K562 (cell line): Measurements from ENCODE around the gene MAP2K4.

Experiments
- BACH1 ChIP-seq: fragments of 200-800 bp; sonication (Bioruptor generic); IDR thresholded peaks from 2 replicates; pipeline ENCODE4 v1.6.1; 2016; ENCODE audit warnings: missing genetic modification characterization, missing compliant biosample characterization
- CC2D1A ChIP-seq: fragments of 450-650 bp; IDR thresholded peaks from 2 replicates; pipeline ENCODE4 v1.6.1; 2017; ENCODE audit warnings: mild to moderate bottlenecking
- CTCF ChIP-seq, 3 experiments: IDR thresholded peaks in 2 of 3; conservative IDR thresholded peaks in 1 of 3; 2 replicates each; pipeline ENCODE4 v1.5.1; 2011 to 2012; ENCODE audit warnings: low read length in 3 of 3, mild to moderate bottlenecking in 3 of 3, control low read depth in 2 of 3, improper control_type of control experiment in 1 of 3, inconsistent platforms in 1 of 3, low read depth in 1 of 3, mixed read lengths in 1 of 3, moderate library complexity in 1 of 3; ENCODE audit not compliant: insufficient read depth in 2 of 3
- MECOM ChIP-seq: fragments of 250-450 bp; sonication (Bioruptor Pico); IDR thresholded peaks from 2 replicates; pipeline ENCODE4 v1.8.0; 2022; ENCODE audit warnings: inconsistent platforms
- MNT ChIP-seq, 2 experiments: fragments of 450-650 bp; conservative IDR thresholded peaks; 2 replicates each; pipeline ENCODE4 v1.6.1; 2017; ENCODE audit warnings: mild to moderate bottlenecking in 2 of 2, moderate library complexity in 2 of 2
- MYBL2 ChIP-seq, 2 experiments: fragments of 450-650 bp in 1 of 2; sonication (generic) in 1 of 2; formaldehyde crosslinking in 1 of 2; IDR thresholded peaks; 2 replicates each; pipeline versions ENCODE4 v1.6.1 to v1.8.1; 2017 to 2022; ENCODE audit warnings: borderline replicate concordance in 1 of 2, inconsistent platforms in 1 of 2, low read depth in 1 of 2, mild to moderate bottlenecking in 1 of 2, missing genetic modification reagents in 1 of 2, moderate library complexity in 1 of 2
- RAD21 ChIP-seq, 2 experiments: fragments of 250-450 bp in 1 of 2; fragments of 450-650 bp in 1 of 2; sonication (Bioruptor Pico) in 1 of 2; formaldehyde crosslinking in 1 of 2; IDR thresholded peaks in 1 of 2; conservative IDR thresholded peaks in 1 of 2; 2 replicates each; pipeline versions ENCODE4 v1.4.0 to v1.8.0; 2020 to 2022; ENCODE audit warnings: mild to moderate bottlenecking in 2 of 2, moderate library complexity in 1 of 2
- RNF2 ChIP-seq: sonication (generic); IDR thresholded peaks from 2 replicates; pipeline ENCODE4 v1.6.1; 2016
- SFPQ ChIP-seq: fragments of 200-400 bp; formaldehyde crosslinking; IDR thresholded peaks from 2 replicates; pipeline ENCODE4 v1.6.1; 2017; ENCODE audit warnings: mild to moderate bottlenecking, low read depth, low read length, moderate library complexity
- SIN3A ChIP-seq, 2 experiments: fragments of 150-350 bp in 1 of 2; IDR thresholded peaks; 2 replicates each; pipeline ENCODE4 v1.6.1; 2011 to 2016; ENCODE audit warnings: borderline replicate concordance in 2 of 2, low read depth in 2 of 2, low read length in 2 of 2, mild to moderate bottlenecking in 2 of 2, moderate library complexity in 2 of 2; ENCODE audit not compliant: control insufficient read depth in 1 of 2
- ZNF354B ChIP-seq: fragments of 250-450 bp; sonication (Bioruptor Pico); IDR thresholded peaks from 2 replicates; pipeline ENCODE4 v1.4.0; 2020

- TF ChIP-seq MYBL2 (IDR thresholded peaks at IDR 0.05; ENCODE audit: low read depth) = no peak
- TF ChIP-seq MYBL2 (CRISPR knock-in tag; IDR thresholded peaks at IDR 0.05; ENCODE audit: borderline replicate concordance) = no peak
- TF ChIP-seq BACH1 (tag) = no peak
- TF ChIP-seq RAD21 (CRISPR knock-in tag; conservative IDR thresholded peaks at IDR 0.05 in 1 of 2, IDR thresholded peaks at IDR 0.05 in 1 of 2) = no peak
- TF ChIP-seq CC2D1A = no peak
- TF ChIP-seq SIN3A (IDR thresholded peaks at IDR 0.05; ENCODE audit: borderline replicate concordance in 2 of 2, control insufficient read depth in 1 of 2, low read depth in 2 of 2, low read length in 2 of 2) = no peak
- no peak for TF ChIP-seq CTCF (IDR thresholded peaks at IDR 0.05 in 2 of 3, conservative IDR thresholded peaks at IDR 0.05 in 1 of 3; ENCODE audit: insufficient read depth in 2 of 3, low read depth in 1 of 3, low read length in 3 of 3)
- no peak for TF ChIP-seq RNF2
- TF ChIP-seq SFPQ = no peak
- TF ChIP-seq MNT (conservative IDR thresholded peaks at IDR 0.05) = no peak
- TF ChIP-seq ZNF354B = no peak
- no peak for TF ChIP-seq MECOM (CRISPR knock-in tag)
Measured at GRCh38 chr17:12193144-12193735, 172.6 kb downstream of the MAP2K4 start.
